Ecto neural progenitor cell (in vitro differentiated cells): ENCODE results near the gene ARPP19.
A peak's percentile ranks its signal among the peaks of the same experiment; 100 is the strongest.
"Not testable (repeated sequence)": the region's sequence is repeated elsewhere in the genome, so short reads cannot be mapped to it uniquely, and the experiment has no call there.

Experiments
- DNase-seq: peaks from one replicate; pipeline ENCODE4 v3.0.0-alpha.2; 2018; ENCODE audit warnings: low spot score

ARPP19 gene

GRCh38 chr15:52551186-52551585 is 17.6 kb downstream of the ARPP19 start:
- not testable (repeated sequence) for DNase-seq

DNA sequence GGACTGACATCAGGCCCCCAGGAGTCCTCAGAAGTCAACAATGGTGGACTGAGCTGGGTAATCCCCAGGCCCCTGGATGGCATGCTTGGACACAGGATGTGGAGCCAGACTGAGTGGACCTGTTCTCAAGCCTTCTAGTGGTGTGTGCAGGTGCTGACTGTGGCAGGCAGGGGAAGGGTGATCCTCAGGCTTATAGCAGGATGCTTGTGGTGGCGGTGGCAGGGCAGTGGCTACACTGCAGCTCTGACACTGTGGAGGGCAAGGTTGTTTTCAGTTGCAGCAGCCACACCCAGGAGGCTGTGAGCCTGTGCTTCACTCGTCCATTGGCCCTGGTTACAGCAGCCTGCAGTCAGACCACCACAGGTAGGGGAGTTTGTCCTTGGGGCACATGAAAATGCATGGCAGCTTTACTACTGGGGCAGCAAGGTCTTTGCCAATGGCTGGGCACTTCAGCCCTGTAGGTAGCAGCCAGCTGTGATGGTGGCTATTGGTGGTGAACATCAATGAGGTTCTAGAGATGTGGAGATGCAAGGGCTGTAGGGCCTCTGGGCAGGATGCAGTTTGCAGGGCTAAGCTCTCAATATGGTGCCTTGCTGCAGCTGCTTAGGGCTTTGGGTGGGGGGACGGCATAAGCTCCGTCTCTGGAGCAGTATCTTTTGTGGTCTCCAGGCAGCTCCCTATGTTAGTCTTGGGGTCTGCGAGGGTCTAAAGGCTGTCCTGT is 22.6 kb downstream of the ARPP19 start:
- DNase-seq: no peak

DNA sequence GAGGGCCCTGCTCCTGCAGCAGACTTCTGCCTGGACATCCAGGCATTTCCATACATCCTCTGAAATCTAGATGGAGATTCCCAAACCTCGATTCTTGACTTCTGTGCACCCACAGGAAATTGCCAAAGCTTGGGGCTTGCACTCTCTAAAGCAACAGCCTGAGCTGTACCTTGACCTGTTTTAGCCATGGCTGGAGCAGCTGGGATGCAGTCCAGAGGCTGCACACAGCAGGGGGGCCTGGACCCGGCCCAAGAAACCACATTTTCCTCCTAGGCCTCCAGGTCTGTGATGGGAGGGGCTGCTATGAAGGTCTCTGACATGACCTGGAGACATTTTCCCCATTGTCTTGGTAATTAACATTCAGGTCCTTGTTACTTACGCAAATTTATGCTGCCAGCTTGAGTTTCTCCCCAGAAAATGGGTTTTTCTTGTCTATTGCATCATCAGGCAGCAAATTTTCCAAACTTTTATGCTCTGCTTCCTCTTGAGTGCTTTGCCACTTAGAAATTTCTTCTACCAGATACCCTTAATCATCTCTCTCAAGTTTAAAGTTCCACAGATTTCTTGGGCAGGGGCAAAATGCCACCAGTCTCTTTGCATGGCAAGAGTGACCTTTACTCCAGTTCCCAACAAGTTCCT is 28.3 kb downstream of the ARPP19 start:
- DNase-seq: no peak

- DNase-seq: no peak
Measured at GRCh38 chr15:52537459-52537858, 31.4 kb downstream of the ARPP19 start.

- no peak for DNase-seq
Measured at GRCh38 chr15:52532427-52532826, 36.4 kb downstream of the ARPP19 start.

- no peak for DNase-seq
Measured at GRCh38 chr15:52529940-52530339, 38.9 kb downstream of the ARPP19 start.

- DNase-seq: no peak
Measured at GRCh38 chr15:52529341-52529924, 39.4 kb downstream of the ARPP19 start.

- peak; percentile 86 for DNase-seq
Measured at GRCh38 chr15:52528564-52529340, 40.1 kb downstream of the ARPP19 start, which contains the start of gene MYO5A. TSS of gene MYO5A (minus strand) at chr15:52528880. CDS start at chr15:52528806, 74 bp downstream.

DNA sequence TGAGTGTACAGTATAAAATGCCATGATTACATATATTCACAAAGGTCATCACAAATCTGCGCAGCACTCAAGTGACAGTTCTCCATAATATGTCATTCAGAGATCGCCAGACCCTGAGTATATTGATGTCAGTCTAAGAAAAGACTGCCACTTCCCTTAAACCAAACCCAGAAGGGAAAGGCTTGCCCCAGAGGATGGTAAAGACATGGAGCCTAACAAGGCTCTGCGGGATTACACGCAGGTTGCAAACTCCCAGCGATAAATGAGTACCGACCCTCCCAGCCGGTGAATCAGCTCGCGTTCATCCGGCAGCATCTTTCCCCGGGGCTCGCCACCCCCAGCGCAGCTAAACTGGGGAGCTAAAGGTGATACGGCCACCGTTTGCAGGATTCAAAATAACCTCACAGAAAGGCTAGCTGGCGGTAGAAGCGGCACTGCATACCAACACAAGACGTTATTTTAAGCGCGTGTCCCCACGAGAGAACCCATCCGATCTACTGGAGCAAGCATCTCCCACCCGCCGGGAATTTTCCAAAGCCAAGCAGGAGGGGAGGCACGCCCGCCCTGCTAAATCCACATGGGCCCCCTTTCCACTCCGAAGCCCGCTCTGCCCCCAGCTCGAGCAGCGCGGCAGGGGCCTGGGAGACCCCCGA is 40.8 kb downstream of the ARPP19 start:
- no peak for DNase-seq

DNA sequence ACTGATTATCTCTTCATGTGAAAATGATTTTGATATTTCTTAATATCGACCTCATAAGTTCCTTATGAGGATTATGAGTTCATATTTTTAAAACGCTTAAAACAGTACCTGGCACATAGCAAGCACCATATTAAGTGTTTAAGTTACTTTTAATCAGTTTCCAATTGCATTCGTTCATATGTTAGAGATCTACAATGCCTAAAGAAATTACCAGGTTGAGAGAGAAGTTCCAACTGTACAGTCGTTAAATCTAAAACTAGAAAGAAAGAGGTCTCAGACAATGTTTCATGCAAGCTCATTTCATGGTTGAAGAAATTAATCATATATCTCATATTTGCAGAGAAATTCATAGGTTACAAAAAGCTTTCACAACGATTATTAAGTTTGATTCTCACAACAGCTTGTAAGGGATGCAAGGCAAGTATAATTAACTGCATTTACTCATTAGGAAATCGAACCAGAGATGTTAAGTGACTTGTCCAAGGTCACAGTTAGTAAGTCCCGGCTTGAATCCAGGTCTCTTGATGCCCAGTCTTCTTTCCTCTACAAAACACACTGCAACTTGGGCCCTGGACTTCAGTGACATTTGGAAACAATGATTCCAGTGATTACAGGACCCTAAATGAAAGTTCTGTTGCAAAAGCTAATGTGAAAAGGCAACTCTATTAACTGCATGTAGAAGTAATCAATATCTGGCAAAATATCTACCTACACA is 41.5 kb downstream of the ARPP19 start:
- no peak for DNase-seq

GRCh38 chr15:52524223-52525136 is 44.4 kb downstream of the ARPP19 start:
- no peak for DNase-seq

DNA sequence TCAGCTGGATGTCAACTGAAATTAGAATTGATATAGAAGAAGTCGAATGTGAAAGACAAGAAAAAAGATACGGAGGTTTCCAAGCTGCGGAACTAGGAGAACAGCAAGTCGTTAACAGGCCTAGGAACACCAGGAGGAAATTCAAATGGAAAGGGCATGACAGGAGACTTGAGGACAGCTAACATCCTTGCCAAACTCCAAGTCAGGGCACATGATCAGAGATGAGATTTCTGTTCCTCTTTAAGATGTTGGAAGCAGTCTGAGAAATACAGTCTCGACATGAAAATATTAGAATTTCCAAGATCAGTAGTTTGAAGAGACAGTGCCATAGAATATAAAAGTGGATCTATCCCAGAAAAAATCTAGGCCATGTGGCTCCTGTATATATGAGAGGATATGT is 45.2 kb downstream of the ARPP19 start:
- DNase-seq: no peak

DNA sequence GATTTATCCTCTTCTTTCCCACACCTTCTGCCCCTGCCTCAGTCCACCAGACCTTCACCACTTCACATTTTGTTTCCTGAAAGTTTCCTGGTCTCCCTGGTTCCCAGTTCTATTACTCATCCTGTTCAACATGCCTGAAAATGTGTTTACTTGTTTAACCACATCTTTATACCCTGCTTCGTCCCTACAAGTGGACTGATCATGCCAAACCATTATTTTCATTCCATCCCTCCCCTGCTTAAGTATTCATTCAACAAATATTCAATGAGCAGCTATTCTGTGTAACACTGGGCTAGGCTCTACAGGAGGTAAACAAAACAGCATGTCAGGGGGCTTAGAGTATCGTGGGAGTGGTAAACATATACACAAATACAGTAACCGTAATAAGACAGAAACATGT is 45.6 kb downstream of the ARPP19 start:
- no peak for DNase-seq

DNA sequence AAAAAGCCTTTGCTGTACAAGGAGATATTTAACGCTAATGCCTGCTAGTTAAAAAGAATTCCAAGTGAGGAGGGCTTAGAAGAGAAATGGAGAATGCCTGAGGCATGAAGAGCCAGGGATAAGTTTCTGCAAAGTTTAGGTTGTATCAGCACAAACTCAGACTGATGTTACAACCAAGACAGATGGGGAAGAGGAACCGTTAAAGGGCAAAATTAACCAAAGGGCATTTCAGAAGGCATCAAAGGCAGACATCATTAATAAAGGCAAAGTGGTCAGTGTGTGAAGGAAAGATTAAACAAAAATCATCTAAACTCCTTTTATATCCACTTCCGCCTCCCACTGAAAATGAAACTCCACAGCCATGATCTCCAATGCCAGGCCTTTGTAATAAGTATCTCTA is 47.1 kb downstream of the ARPP19 start:
- no peak for DNase-seq

- no peak for DNase-seq
Measured at GRCh38 chr15:52520421-52520820, 48.4 kb downstream of the ARPP19 start.

DNA sequence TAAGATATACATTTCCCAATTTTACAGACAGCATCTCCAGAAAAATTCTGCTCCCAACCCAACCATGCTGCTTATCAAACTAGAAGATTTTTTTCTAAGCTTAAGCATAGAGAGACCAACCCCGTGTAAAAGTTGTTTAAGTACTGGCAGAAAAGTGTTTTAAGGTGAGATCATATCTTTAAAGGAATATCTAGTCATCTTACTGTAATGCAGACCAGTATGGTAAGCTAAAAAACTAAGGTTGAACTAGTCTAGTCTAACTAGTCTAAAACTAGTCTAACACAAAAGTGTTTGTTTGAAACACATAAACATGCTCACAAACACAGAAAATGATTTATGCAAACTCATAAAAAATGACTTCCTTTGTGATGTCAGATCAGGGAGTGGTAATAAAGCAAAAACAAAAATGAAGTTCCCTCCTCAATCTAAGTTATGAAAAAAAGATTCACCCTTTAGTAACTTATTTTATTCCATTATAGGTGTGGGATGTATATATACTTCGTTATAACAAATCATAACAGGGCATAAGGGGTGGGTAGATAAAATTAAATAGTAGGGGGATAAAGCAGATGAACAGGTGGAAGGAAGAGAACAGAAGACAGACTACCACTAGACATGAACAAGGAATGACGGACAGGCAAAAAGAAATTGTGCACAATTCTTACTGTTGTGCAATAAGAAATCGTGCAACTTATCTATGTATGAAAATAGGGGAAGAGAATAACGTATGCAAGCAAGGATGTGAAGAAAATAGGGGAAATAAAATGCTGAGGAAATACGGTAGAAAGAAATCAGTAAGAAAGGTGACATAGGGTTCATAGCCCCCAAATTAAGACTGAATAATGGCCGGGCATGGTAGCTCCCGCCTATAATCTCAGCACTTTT is 50.1 kb downstream of the ARPP19 start:
- no peak for DNase-seq

GRCh38 chr15:52517014-52517413 is 51.8 kb downstream of the ARPP19 start:
- DNase-seq: no peak

GRCh38 chr15:52515343-52515742 is 53.5 kb downstream of the ARPP19 start:
- DNase-seq: no peak

- no peak for DNase-seq
Measured at GRCh38 chr15:52514482-52514881, 54.3 kb downstream of the ARPP19 start.
